Activated CD4-positive, alpha-beta T cell treated with anti-CD3 and anti-CD28 coated beads for 48 hours (primary cell): ENCODE results near the gene CPE.

Source experiments
- DNase-seq: peaks from one replicate; pipeline ENCODE4 v3.0.0-alpha.2; 2020

CPE gene

GRCh38 chr4:165367040-165367439, 11.8 kb upstream of the CPE start:
- no peak for DNase-seq

GRCh38 chr4:165368114-165368513, 10.7 kb upstream of the CPE start:
- DNase-seq: no peak

- no peak for DNase-seq
Measured at GRCh38 chr4:165368567-165368966, 10.2 kb upstream of the CPE start.

- DNase-seq: no peak
Measured at GRCh38 chr4:165369522-165369921, 9.3 kb upstream of the CPE start.

- no peak for DNase-seq
Measured at GRCh38 chr4:165370530-165370929, 8.3 kb upstream of the CPE start.

- DNase-seq: no peak
Measured at GRCh38 chr4:165375465-165375864, 3.3 kb upstream of the CPE start.

GRCh38 chr4:165378398-165378744, 437 bp upstream of the CPE start:
- DNase-seq: no peak

- no peak for DNase-seq
Measured at GRCh38 chr4:165379678-165380064, 863 bp downstream of the CPE start.

- no peak for DNase-seq
Measured at GRCh38 chr4:165380805-165381204, 2.0 kb downstream of the CPE start.

- no peak for DNase-seq
Measured at GRCh38 chr4:165381821-165382373, 3.1 kb downstream of the CPE start.

- DNase-seq: no peak
Measured at GRCh38 chr4:165382640-165383039, 3.8 kb downstream of the CPE start.

GRCh38 chr4:165383591-165384073, 4.8 kb downstream of the CPE start:
- DNase-seq: no peak

- no peak for DNase-seq
Measured at GRCh38 chr4:165384186-165384585, 5.4 kb downstream of the CPE start.

GRCh38 chr4:165384598-165384997, 5.8 kb downstream of the CPE start:
- no peak for DNase-seq

- no peak for DNase-seq
Measured at GRCh38 chr4:165385126-165385525, 6.3 kb downstream of the CPE start.

- DNase-seq: no peak
Measured at GRCh38 chr4:165386328-165386727, 7.5 kb downstream of the CPE start.

- no peak for DNase-seq
Measured at GRCh38 chr4:165388756-165389155, 9.9 kb downstream of the CPE start.

GRCh38 chr4:165393051-165393450, 14.2 kb downstream of the CPE start:
- no peak for DNase-seq

GRCh38 chr4:165393704-165394103, 14.9 kb downstream of the CPE start:
- no peak for DNase-seq

- DNase-seq: no peak
Measured at GRCh38 chr4:165394275-165394674, 15.5 kb downstream of the CPE start.

GRCh38 chr4:165398570-165398969, 19.8 kb downstream of the CPE start:
- no peak for DNase-seq

GRCh38 chr4:165402375-165402774, 23.6 kb downstream of the CPE start:
- no peak for DNase-seq

- DNase-seq: no peak
Measured at GRCh38 chr4:165403048-165403447, 24.2 kb downstream of the CPE start.

- DNase-seq: no peak
Measured at GRCh38 chr4:165403637-165404036, 24.8 kb downstream of the CPE start.

GRCh38 chr4:165404080-165404479, 25.3 kb downstream of the CPE start:
- DNase-seq: no peak

GRCh38 chr4:165404696-165405095, 25.9 kb downstream of the CPE start:
- no peak for DNase-seq
